GM15510 (cell line): ENCODE data around the gene APEX1.

Experiments
- POLR2A ChIP-seq: IDR thresholded peaks from 3 replicates; pipeline ENCODE4 v1.6.1; 2011; ENCODE audit warnings: borderline replicate concordance; ENCODE audit not compliant: insufficient read length; ENCODE audit errors: extremely low read depth

Gene APEX1

GRCh38 chr14:20485900-20486299 is 30.9 kb downstream of the APEX1 start:
- TF ChIP-seq POLR2A, result no peak

GRCh38 chr14:20486684-20487395 is 31.8 kb downstream of the APEX1 start:
- TF ChIP-seq POLR2A, result no peak

- TF ChIP-seq POLR2A, result no peak
Measured at GRCh38 chr14:20487396-20487725, 32.3 kb downstream of the APEX1 start.

GRCh38 chr14:20489093-20489994 is 34.3 kb downstream of the APEX1 start:
- no peak for TF ChIP-seq POLR2A

- TF ChIP-seq POLR2A, result peak; percentile 20
Measured at GRCh38 chr14:20490563-20490962, 35.5 kb downstream of the APEX1 start.

- TF ChIP-seq POLR2A, result no peak
Measured at GRCh38 chr14:20492486-20492885, 37.5 kb downstream of the APEX1 start.

GRCh38 chr14:20493634-20494033 is 38.6 kb downstream of the APEX1 start:
- TF ChIP-seq POLR2A, result no peak

- no peak for TF ChIP-seq POLR2A
Measured at GRCh38 chr14:20494935-20495766, 40.1 kb downstream of the APEX1 start.

GRCh38 chr14:20498622-20499021 is 43.6 kb downstream of the APEX1 start:
- TF ChIP-seq POLR2A, result no peak

GRCh38 chr14:20499108-20499507 is 44.1 kb downstream of the APEX1 start:
- no peak for TF ChIP-seq POLR2A

GRCh38 chr14:20499881-20500280 is 44.9 kb downstream of the APEX1 start:
- TF ChIP-seq POLR2A, result no peak

- no peak for TF ChIP-seq POLR2A
Measured at GRCh38 chr14:20501346-20501745, 46.3 kb downstream of the APEX1 start.

GRCh38 chr14:20503898-20504297 is 48.9 kb downstream of the APEX1 start:
- TF ChIP-seq POLR2A, result no peak
